ENCODE data around the gene PORCN.

DNA sequence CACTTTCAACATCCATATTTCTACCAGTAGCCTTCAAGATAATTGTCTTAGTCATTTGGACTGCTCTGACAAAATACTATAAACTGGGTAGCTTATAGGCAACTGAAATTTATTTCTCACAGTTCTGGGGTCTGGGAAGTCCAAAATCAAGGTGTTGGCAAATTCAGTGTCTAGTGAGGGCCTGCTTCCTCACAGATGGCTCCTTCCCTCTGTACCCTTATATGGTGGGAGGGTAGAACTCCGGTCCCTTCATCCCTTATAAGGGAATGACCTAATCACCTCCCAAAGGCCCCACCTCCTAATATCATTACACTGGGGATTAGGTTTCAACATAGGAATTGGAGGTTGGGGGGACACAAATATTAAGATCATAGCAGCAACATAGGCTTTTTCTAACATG lies 23.4 kb downstream of the PORCN start:
- TF ChIP-seq, protein P1, sequence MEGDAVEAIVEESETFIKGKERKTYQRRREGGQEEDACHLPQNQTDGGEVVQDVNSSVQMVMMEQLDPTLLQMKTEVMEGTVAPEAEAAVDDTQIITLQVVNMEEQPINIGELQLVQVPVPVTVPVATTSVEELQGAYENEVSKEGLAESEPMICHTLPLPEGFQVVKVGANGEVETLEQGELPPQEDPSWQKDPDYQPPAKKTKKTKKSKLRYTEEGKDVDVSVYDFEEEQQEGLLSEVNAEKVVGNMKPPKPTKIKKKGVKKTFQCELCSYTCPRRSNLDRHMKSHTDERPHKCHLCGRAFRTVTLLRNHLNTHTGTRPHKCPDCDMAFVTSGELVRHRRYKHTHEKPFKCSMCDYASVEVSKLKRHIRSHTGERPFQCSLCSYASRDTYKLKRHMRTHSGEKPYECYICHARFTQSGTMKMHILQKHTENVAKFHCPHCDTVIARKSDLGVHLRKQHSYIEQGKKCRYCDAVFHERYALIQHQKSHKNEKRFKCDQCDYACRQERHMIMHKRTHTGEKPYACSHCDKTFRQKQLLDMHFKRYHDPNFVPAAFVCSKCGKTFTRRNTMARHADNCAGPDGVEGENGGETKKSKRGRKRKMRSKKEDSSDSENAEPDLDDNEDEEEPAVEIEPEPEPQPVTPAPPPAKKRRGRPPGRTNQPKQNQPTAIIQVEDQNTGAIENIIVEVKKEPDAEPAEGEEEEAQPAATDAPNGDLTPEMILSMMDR (IDR thresholded peaks at IDR 0.05; ENCODE audit: insufficient read depth, low read depth, low read length) = no peak
- no peak for TF ChIP-seq EZH2 (IDR thresholded peaks at IDR 0.05; ENCODE audit: insufficient read depth, low read length)
